H1 (cell line): ENCODE measurements around the gene PPAN. TPM values are rescaled to one million over a fixed set of nuclear protein-coding genes. Genes with fewer than 3 reads are reported as not detected.

Source experiments
- CTCF ChIA-PET: fragments of 300-600 bp; sonication (Branson Sonifier 250); formaldehyde crosslinking; loops from one replicate; lab custom pipeline; 2021; ENCODE audit not compliant: partially characterized antibody; lab: Charles Lee
- POLR2A ChIA-PET: fragments of 300-600 bp; sonication (Branson Sonifier 250); formaldehyde crosslinking; loops from one replicate; lab custom pipeline; 2021; ENCODE audit warnings: inconsistent platforms; ENCODE audit not compliant: partially characterized antibody; lab: Charles Lee
- DNase-seq, 2 experiments: peaks; one replicate each; pipeline versions ENCODE4 v3.0.0 to v3.0.0-alpha.2; 2010 to 2022; ENCODE audit warnings: low spot score in 2 of 2, low read depth in 1 of 2, mixed read lengths in 1 of 2
- FAIRE-seq: peaks from 2 replicates; lab custom pipeline; 2011; peaks lifted over from hg19 to GRCh38; lab: Jason Lieb, UNC
- H2AFZ ChIP-seq: 2 replicates; pipeline ENCODE4 v1.8.1; 2012; ENCODE audit warnings: low read length, inconsistent platforms
- H2AK5ac ChIP-seq: 2 replicates; pipeline ENCODE4 v1.6.1; 2013; ENCODE audit warnings: low read depth, low read length
- H2BK120ac ChIP-seq: replicated peaks from 2 replicates; pipeline ENCODE3; 2013; ENCODE audit warnings: low read depth, low read length, inconsistent platforms
- H2BK12ac ChIP-seq: 2 replicates; pipeline ENCODE4 v1.6.1; 2013; ENCODE audit warnings: low read depth, low read length
- H2BK15ac ChIP-seq: 2 replicates; pipeline ENCODE4 v1.6.1; 2013; ENCODE audit warnings: low read length
- H2BK20ac ChIP-seq: 2 replicates; pipeline ENCODE4 v1.6.1; 2013; ENCODE audit warnings: low read length
- H2BK5ac ChIP-seq: 2 replicates; pipeline ENCODE4 v1.6.1; 2013; ENCODE audit warnings: low read depth, low read length
- H3K14ac ChIP-seq: 2 replicates; pipeline ENCODE4 v1.6.1; 2013; ENCODE audit warnings: inconsistent platforms; ENCODE audit not compliant: insufficient read length
- H3K18ac ChIP-seq: 2 replicates; pipeline ENCODE4 v1.6.1; 2013; ENCODE audit warnings: low read length; ENCODE audit errors: extremely low read depth
- H3K23ac ChIP-seq: 2 replicates; pipeline ENCODE4 v1.6.1; 2013; ENCODE audit warnings: inconsistent platforms; ENCODE audit not compliant: insufficient read length
- H3K23me2 ChIP-seq: 2 replicates; pipeline ENCODE4 v1.6.1; 2013; ENCODE audit warnings: low read depth, low read length
- H3K27ac ChIP-seq: 2 replicates; pipeline ENCODE4 v1.6.1; 2011; ENCODE audit warnings: low read depth, low read length, inconsistent platforms
- H3K27me3 ChIP-seq, 4 experiments: replicated peaks in 1 of 4; 1 replicate in 1 of 4; 2 replicates in 3 of 4; pipeline versions ENCODE4 v1.6.1 to v1.8.1; 2011 to 2013; ENCODE audit warnings: low read length in 3 of 4, mild to moderate bottlenecking in 3 of 4, inconsistent platforms in 2 of 4, mixed read lengths in 2 of 4, moderate library complexity in 1 of 4; ENCODE audit not compliant: control insufficient read depth in 3 of 4, insufficient read depth in 3 of 4; ENCODE audit errors: extremely low read depth in 1 of 4
- H3K36me3 ChIP-seq, 4 experiments: 2 replicates each; pipeline versions ENCODE4 v1.6.1 to v1.8.1; 2011 to 2013; ENCODE audit warnings: mild to moderate bottlenecking in 4 of 4, low read length in 3 of 4, moderate library complexity in 2 of 4, control low read depth in 1 of 4, inconsistent platforms in 1 of 4; ENCODE audit not compliant: insufficient read depth in 4 of 4, control insufficient read depth in 2 of 4
- H3K4ac ChIP-seq: replicated peaks from 2 replicates; pipeline ENCODE3; 2013; ENCODE audit warnings: low read length, low read depth, mixed read lengths, inconsistent platforms; ENCODE audit not compliant: insufficient read length
- H3K4me1 ChIP-seq, 4 experiments: replicated peaks in 1 of 4; 1 replicate in 1 of 4; 2 replicates in 3 of 4; pipeline versions ENCODE4 v1.6.1 to v1.8.1; 2011 to 2013; ENCODE audit warnings: low read length in 3 of 4, inconsistent platforms in 2 of 4, mixed read lengths in 1 of 4; ENCODE audit not compliant: insufficient read depth in 4 of 4, control insufficient read depth in 3 of 4
- H3K4me2 ChIP-seq, 2 experiments: 2 replicates each; pipeline versions ENCODE4 v1.6.1 to v1.8.1; 2011 to 2013; ENCODE audit warnings: low read depth in 2 of 2, low read length in 2 of 2, control low read depth in 1 of 2, inconsistent platforms in 1 of 2, mild to moderate bottlenecking in 1 of 2; ENCODE audit not compliant: insufficient read depth in 1 of 2
- H3K4me3 ChIP-seq, 4 experiments: fragments of 200-600, 300-600 bp in 1 of 4; sonication (generic), shearing (Covaris generic), sonication (Bioruptor Twin) in 1 of 4; 2 replicates each; pipeline versions ENCODE4 v1.5.1 to v1.8.1; 2011 to 2016; ENCODE audit warnings: low read length in 4 of 4, low read depth in 3 of 4, control low read depth in 2 of 4, inconsistent platforms in 2 of 4, mild to moderate bottlenecking in 2 of 4, mixed read lengths in 1 of 4, moderate library complexity in 1 of 4; ENCODE audit not compliant: insufficient read depth in 2 of 4; ENCODE audit errors: extremely low read depth in 1 of 4
- H3K56ac ChIP-seq: replicated peaks from 2 replicates; pipeline ENCODE3; 2013; ENCODE audit warnings: low read depth, mild to moderate bottlenecking, mixed read lengths, low read length, inconsistent platforms; ENCODE audit not compliant: insufficient read length
- H3K79me1 ChIP-seq: 2 replicates; pipeline ENCODE4 v1.6.1; 2013; ENCODE audit warnings: low read depth, low read length, control low read depth
- H3K79me2 ChIP-seq, 2 experiments: 2 replicates each; pipeline versions ENCODE4 v1.6.1 to v1.8.1; 2012 to 2013; ENCODE audit warnings: low read length in 2 of 2, mild to moderate bottlenecking in 2 of 2, inconsistent platforms in 1 of 2; ENCODE audit not compliant: insufficient read depth in 2 of 2, control insufficient read depth in 1 of 2
- H3K9ac ChIP-seq, 4 experiments: replicated peaks in 1 of 4; 1 replicate in 1 of 4; 2 replicates in 3 of 4; pipeline versions ENCODE4 v1.6.1 to v1.8.1; 2011 to 2013; ENCODE audit warnings: low read depth in 3 of 4, low read length in 3 of 4, control low read depth in 2 of 4, mild to moderate bottlenecking in 2 of 4, moderate library complexity in 2 of 4, inconsistent platforms in 1 of 4; ENCODE audit errors: extremely low read depth in 1 of 4
- H3K9me3 ChIP-seq, 2 experiments: 2 replicates each; pipeline versions ENCODE4 v1.6.1 to v1.8.1; 2012 to 2013; ENCODE audit warnings: mild to moderate bottlenecking in 2 of 2, moderate library complexity in 2 of 2, control low read depth in 1 of 2, inconsistent platforms in 1 of 2, low read depth in 1 of 2, low read length in 1 of 2, mixed read lengths in 1 of 2; ENCODE audit not compliant: insufficient read depth in 2 of 2
- H4K20me1 ChIP-seq, 2 experiments: replicated peaks in 1 of 2; 2 replicates each; pipeline versions ENCODE3 to v1.8.1; 2011 to 2013; ENCODE audit warnings: inconsistent platforms in 2 of 2, low read length in 2 of 2, mild to moderate bottlenecking in 1 of 2; ENCODE audit not compliant: insufficient read depth in 2 of 2, control insufficient read depth in 1 of 2
- H4K5ac ChIP-seq: 2 replicates; pipeline ENCODE4 v1.6.1; 2013; ENCODE audit warnings: low read length, low read depth, mixed read lengths, inconsistent platforms; ENCODE audit not compliant: insufficient read length
- H4K8ac ChIP-seq: 2 replicates; pipeline ENCODE4 v1.8.0; 2013; ENCODE audit warnings: mild to moderate bottlenecking, moderate library complexity, low read length, inconsistent platforms; ENCODE audit not compliant: insufficient read depth; ENCODE audit errors: extremely low read depth
- H4K91ac ChIP-seq: replicated peaks from 2 replicates; pipeline ENCODE3; 2013; ENCODE audit warnings: low read length, mixed read lengths, inconsistent platforms; ENCODE audit not compliant: insufficient read length
- CHD2 ChIP-seq: IDR thresholded peaks from 2 replicates; pipeline ENCODE4 v1.6.1; 2012; ENCODE audit warnings: low read length, improper control_type of control experiment
- GABPA ChIP-seq: IDR thresholded peaks from 2 replicates; pipeline ENCODE4 v1.6.1; 2011; ENCODE audit warnings: mild to moderate bottlenecking, low read length, moderate library complexity, borderline replicate concordance; ENCODE audit not compliant: insufficient read depth
- GTF2F1 ChIP-seq: IDR thresholded peaks from 2 replicates; pipeline ENCODE4 v1.6.1; 2012; ENCODE audit warnings: low read depth, low read length, improper control_type of control experiment, borderline replicate concordance
- HDAC2 ChIP-seq, 2 experiments: fragments of 300-600 bp in 1 of 2; sonication (generic) in 1 of 2; IDR thresholded peaks; 2 replicates each; pipeline ENCODE4 v1.6.1; 2011 to 2012; ENCODE audit warnings: low read depth in 2 of 2, low read length in 2 of 2, mild to moderate bottlenecking in 2 of 2, moderate library complexity in 2 of 2, borderline replicate concordance in 1 of 2, inconsistent platforms in 1 of 2
- KDM1A ChIP-seq: fragments of 200-600, 300-600 bp; sonication (generic); IDR thresholded peaks from 2 replicates; pipeline ENCODE4 v1.7.1; 2016; ENCODE audit warnings: mild to moderate bottlenecking, low read length, borderline replicate concordance
- KDM4A ChIP-seq: IDR thresholded peaks from one replicate; pipeline ENCODE4 v1.7.1; 2012; ENCODE audit warnings: low read depth, mild to moderate bottlenecking, moderate library complexity, low read length, inconsistent platforms; ENCODE audit not compliant: severe bottlenecking
- PHF8 ChIP-seq: fragments of 200-600 bp; sonication (generic); conservative IDR thresholded peaks from 2 replicates; pipeline ENCODE4 v1.7.1; 2012; ENCODE audit warnings: low read depth, mild to moderate bottlenecking, inconsistent platforms, low read length, moderate library complexity
- POLR2AphosphoS5 ChIP-seq: IDR thresholded peaks from 2 replicates; pipeline ENCODE4 v1.6.1; 2011; ENCODE audit warnings: low read depth, low read length
- RBBP5 ChIP-seq: IDR thresholded peaks from 2 replicates; pipeline ENCODE4 v1.7.1; 2012; ENCODE audit warnings: low read depth, mild to moderate bottlenecking, inconsistent platforms, low read length, moderate library complexity, borderline replicate concordance
- WGBS, 2 experiments: shearing (Covaris generic) in 1 of 2; methylation state at CpG; one replicate each; pipeline versions ENCODE4 v1.1.6 to v1.1.7; 2013 to 2015; ENCODE audit warnings: low lambda C conversion rate in 2 of 2, mixed read lengths in 2 of 2, inconsistent platforms in 1 of 2, low coverage in 1 of 2, missing lambda C conversion rate in 1 of 2; ENCODE audit not compliant: insufficient replicate concordance in 2 of 2, insufficient coverage in 1 of 2, insufficient read length in 1 of 2; ENCODE audit errors: extremely low coverage in 1 of 2, missing lambda C conversion rate in 1 of 2; 5-methylcytosine and 5-hydroxymethylcytosine counted together
- polyA plus RNA-seq, 7 experiments: library from polyadenylated mRNA; depleted of rRNA in 3 of 7; stranded (reverse) in 5 of 7; unstranded in 2 of 7; fragments of >200 nt in 5 of 7; fragments of 200-250 nt in 2 of 7; gene quantifications; 1 replicate in 5 of 7; 2 replicates in 1 of 7; 4 replicates in 1 of 7; pipeline versions ENCODE4 v1.2.1 to v1.2.3, GENCODE V29; 2011 to 2013; ENCODE audit warnings: missing spikeins in 2 of 7, mixed read lengths in 2 of 7
- total RNA-seq: library from RNA; stranded (reverse); fragmentation: NEBNext Ultra II Directional; extraction: Animal tissue kit (Norgen Biotek cat#: 25700); gene quantifications from 2 replicates; pipeline ENCODE4 v1.2.1, GENCODE V29; 2021
- TF ChIP-seq, protein P1 (sequence below): IDR thresholded peaks from 2 replicates; pipeline ENCODE4 v1.6.1; 2012; ENCODE audit warnings: low read length, inconsistent platforms

The PPAN gene
- total and polyA plus RNA-seq, 2 of the 8 experiments (the other 6 are each of a cell fraction or from before 2014, with no cell fraction given): 48.8 to 74.4 TPM

GRCh38 chr19:10120538-10121189 is 14.5 kb downstream of the PPAN start:
- H4K8ac ChIP-seq: no peak overlapping the region
- H3K9ac ChIP-seq: no peak overlapping the region
- H2BK5ac ChIP-seq: no peak overlapping the region
- no peak overlapping the region for H2BK12ac ChIP-seq
- 90% methylated on average over 9 of the region's 9 CpGs; no CpG with 5 or more reads in 1 of the 2 experiments for WGBS, 2 experiments
- no peak overlapping the region for H2BK15ac ChIP-seq
- peaks cover 5% of the 10 kb centered on the region for H3K23me2 ChIP-seq
- no peak overlapping the region for H2AK5ac ChIP-seq
- H4K91ac ChIP-seq: no peak overlapping the region
- ChIA-PET CTCF (interaction anchor here (0.5 to 1.8 kb wide), 20 partner anchors 9 to 528 kb away, joined by 3 to 8 read pairs (median 4); partner anchors contain the start of genes ICAM1 and PPAN), POLR2A (interaction anchor here (1.1 to 29.1 kb wide), 7 partner anchors 8 to 131 kb away, joined by 3 to 412 read pairs (median 5); partner anchors contain the start of genes ANGPTL6, P2RY11 and PPAN)
- H4K20me1 ChIP-seq: peaks cover 6 to 10% of the 10 kb centered on the region in 2 experiments
- FAIRE-seq (no peak), DNase-seq (no peak)
- H3K4me1 ChIP-seq: peaks cover 0 to 7% (median 1%) of the 10 kb centered on the region in 4 experiments; a peak in 2 of 7 replicates
- H2AFZ ChIP-seq: no peak overlapping the region
- H3K14ac ChIP-seq: no peak overlapping the region
- no peak overlapping the region for H3K18ac ChIP-seq
- H3K4me2 ChIP-seq: no peak overlapping the region
- H3K79me1 ChIP-seq: 0 out of 2 replicates have a peak, but pooled peaks cover 2% of the 10 kb centered on the region
- no peaks in the 10 kb centered on the region for H3K27me3 ChIP-seq
- H3K4ac ChIP-seq: no peak overlapping the region
- H3K9me3 ChIP-seq: no peaks in the 10 kb centered on the region
- peaks cover 0 to 12% of the 10 kb centered on the region in 2 experiments; a peak in 2 of 4 replicates for H3K79me2 ChIP-seq
- no peak overlapping the region for H3K4me3 ChIP-seq
- H3K56ac ChIP-seq: no peak overlapping the region
- H4K5ac ChIP-seq: no peak overlapping the region
- H3K23ac ChIP-seq: no peak overlapping the region
- no peak overlapping the region for H2BK120ac ChIP-seq
- no peak overlapping the region for H3K27ac ChIP-seq
- peaks cover 17 to 23% (median 21%) of the 10 kb centered on the region in 4 experiments; a peak in 6 of 8 replicates for H3K36me3 ChIP-seq
- no peak overlapping the region for H2BK20ac ChIP-seq
- TF ChIP-seq HDAC2 (IDR thresholded peaks at IDR 0.05; ENCODE audit: borderline replicate concordance in 1 of 2, low read depth in 2 of 2, low read length in 2 of 2) (no peak), CHD2 (no peak), KDM4A (no peak), RBBP5 (no peak), KDM1A (no peak), PHF8 (no peak), GABPA (no peak), GTF2F1 (no peak), POLR2AphosphoS5 (no peak)
- TF ChIP-seq, protein P1, sequence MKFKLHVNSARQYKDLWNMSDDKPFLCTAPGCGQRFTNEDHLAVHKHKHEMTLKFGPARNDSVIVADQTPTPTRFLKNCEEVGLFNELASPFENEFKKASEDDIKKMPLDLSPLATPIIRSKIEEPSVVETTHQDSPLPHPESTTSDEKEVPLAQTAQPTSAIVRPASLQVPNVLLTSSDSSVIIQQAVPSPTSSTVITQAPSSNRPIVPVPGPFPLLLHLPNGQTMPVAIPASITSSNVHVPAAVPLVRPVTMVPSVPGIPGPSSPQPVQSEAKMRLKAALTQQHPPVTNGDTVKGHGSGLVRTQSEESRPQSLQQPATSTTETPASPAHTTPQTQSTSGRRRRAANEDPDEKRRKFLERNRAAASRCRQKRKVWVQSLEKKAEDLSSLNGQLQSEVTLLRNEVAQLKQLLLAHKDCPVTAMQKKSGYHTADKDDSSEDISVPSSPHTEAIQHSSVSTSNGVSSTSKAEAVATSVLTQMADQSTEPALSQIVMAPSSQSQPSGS: no peak
